SH-SY5Y (cell line): ENCODE results near the gene PSMD12.

Experiments used
- GATA2 ChIP-seq: IDR thresholded peaks from 2 replicates; pipeline ENCODE4 v1.6.1; 2011; ENCODE audit warnings: mild to moderate bottlenecking, low read depth, low read length
- GATA3 ChIP-seq: IDR thresholded peaks from 2 replicates; pipeline ENCODE4 v1.6.1; 2011; ENCODE audit warnings: low read depth, mild to moderate bottlenecking, low read length, moderate library complexity

PSMD12 gene

DNA sequence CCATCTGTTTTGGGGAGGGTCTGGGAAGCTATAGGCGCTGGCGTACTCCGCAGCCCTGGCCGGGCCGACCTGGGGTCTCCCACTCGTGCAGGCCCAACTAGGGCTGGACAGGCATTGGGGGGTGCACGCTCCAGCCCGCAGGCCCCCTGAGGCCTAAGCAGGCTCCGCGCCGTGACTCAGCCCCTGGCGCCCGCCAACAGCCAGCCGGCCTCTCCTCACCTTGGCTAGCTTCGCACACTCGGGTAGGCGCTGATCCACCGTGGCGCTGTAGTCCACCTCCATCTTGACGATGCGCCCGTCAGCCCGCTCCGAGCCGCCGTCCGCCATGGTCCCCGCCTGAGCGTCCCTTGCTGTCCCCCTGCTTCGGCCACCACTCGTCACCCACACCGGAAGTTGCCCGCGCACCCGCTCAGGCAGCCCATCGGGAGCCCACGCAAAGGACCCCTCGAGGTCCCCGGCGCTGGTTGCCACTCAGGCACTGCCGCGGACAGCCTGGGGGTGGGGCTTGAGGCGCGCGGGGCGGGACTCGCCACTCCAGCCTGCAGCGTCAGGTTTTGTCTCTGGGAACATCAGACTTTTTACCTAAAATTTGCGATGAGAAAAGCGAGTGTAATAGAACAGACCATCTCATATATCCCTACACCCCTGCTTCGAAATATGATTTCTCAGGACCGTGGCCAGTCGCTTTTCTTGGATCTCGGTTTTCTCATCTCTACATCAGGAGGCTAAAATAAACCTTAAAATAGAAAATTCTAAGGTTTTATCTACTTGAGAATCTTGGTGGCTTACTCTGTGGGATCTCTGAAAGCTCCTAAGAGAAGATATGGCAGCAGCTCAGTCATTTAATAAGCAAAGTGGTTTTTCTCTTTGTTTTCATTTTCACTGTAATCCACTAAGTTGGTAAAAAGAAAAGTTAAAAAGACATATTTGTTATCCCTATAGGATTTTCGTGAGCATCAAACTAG, at the start of gene PSMD12:
PSMD12 (minus strand) TSS at position 385 of the 965 bp plus-strand sequence; CDS start at position 327, 58 bp downstream.
- peak; percentile 72 for TF ChIP-seq GATA2
- TF ChIP-seq GATA3, result peak; percentile 81

DNA sequence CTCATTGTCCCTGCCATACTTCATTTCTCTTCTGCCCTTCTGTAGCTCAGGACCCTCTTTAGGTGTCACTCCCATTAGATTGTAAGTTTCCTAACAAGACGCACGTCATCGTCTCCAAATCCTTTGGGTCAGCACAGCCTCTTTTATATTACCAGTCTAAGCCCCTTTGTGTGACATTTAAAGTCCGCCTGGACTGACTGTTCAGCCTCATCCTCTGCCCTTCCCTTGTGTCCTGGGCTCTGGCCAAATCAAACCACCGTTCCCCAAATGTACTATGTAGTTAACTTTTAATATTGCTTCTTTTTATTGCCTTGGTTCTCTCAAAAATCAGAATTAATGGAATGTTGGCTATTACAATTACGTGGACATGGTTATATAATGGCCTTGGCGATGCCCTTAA, 48.9 kb upstream of the PSMD12 start:
- TF ChIP-seq GATA3 (no peak), GATA2 (no peak)

DNA sequence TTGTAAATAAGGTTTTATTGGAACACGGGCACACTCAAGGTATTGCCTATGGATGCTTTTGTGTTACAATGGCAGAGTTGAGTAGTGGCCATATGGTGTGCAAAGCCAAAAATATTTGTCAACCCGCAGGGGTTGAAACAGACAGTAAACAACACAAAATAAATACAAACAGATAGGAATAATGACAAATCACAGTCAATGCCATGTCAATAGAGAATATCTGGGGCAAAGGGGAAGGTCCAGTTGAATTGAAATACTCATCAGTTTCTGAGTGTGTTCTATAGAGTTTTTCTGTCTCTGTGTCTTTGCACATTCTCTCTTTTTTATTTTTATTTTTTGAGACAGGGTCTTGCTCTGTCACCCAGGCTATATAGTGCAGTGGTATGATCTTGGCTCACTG, 48.2 kb upstream of the PSMD12 start:
- TF ChIP-seq GATA2, result no peak

DNA sequence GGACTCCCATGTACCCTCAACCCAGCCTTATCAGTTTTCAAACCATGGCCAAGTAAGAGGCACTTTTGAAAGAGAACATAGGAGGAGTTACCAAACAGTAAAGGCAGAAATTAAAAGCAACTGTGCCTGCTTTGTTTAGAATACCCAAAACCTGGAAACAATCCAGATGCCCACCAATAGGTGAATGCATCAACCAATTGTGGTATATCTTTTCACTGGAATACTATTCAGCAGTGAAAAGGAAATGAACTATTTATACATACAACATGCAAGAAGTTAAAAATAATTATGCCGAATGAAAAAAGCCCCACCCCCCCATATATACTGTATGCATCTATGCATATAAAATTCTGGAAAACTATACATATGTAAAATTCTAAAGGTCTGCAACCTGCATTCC, 47.8 kb upstream of the PSMD12 start:
- TF ChIP-seq GATA2 (no peak), GATA3 (no peak)

DNA sequence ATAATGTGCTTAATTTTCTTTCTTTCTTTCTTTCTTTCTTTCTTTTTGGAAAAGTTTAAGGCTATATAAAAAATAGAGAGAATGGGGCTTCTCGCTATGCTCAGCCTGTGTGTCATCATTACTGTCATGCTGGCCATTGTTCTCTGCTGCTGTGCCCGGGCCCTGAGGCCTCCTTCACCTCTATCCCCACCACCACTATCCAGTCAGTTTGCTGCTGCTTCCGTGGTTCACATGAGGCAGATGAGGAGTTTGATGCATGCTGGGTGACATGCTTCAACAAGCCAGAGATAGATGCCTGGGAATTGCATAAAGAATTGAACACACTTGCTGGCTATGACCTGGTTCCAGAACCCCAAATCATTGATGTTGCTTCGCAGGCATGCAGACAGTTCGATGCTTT, 47.0 kb upstream of the PSMD12 start:
- TF ChIP-seq GATA2 (no peak), GATA3 (no peak)

DNA sequence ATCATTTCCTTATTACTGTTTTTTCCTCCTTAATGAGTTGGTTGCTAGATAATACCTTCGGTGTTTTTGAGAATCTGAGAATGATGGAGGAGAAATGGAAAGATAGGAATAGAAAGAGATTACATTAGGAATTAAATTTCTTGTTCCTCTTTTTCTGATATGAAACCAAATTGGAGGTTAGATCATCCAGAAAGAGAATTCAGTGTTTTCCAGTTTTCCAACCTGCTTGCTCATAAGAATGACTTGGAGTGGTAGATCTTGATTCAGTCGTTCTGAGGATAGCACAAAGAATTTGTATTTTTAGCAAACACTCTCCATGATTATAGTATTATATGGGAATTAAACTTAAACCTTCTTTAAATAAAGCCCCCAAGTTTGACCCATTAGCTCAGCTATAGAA, 46.6 kb upstream of the PSMD12 start:
- TF ChIP-seq GATA2, result no peak
- TF ChIP-seq GATA3, result no peak

DNA sequence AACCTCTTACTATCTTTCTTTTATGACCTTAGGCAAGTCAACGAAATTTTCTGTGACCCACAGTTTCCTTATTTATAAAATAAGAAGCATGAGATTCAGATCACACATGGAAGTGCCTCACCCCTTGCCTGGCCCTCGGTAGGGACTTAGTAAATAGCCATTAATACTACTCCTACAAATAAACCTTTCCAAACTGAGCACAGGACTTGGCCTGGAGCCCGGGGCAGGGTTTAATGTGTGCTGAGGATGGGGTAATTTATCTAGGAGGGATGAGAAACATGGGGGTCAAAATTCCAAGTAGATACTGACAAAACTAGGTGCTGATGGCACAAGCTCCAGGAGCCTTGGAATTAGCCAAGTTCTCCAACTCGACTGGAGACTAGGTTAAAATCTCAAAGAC, 45.7 kb upstream of the PSMD12 start:
- TF ChIP-seq GATA2 (no peak), GATA3 (no peak)

DNA sequence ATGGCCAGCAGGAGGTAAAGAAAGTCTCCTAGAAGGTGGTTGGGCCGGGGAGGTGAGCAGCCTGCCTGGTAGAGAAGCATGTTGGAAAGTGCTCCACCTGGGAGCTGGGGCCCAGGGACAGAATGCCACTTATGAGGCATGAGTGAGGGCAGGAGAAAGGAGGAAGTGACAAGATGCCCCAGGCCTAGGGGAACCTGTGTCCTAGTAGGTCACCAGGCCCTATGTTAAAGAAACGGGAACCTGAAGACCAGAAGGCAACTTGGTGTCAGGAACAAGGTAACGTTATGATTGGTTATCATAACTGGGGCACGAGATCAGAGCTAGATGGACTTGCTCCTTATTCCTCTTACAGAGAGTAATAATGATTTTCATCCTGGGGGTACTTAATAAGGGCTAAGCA, 45.0 kb upstream of the PSMD12 start:
- no peak for TF ChIP-seq GATA2
- no peak for TF ChIP-seq GATA3

DNA sequence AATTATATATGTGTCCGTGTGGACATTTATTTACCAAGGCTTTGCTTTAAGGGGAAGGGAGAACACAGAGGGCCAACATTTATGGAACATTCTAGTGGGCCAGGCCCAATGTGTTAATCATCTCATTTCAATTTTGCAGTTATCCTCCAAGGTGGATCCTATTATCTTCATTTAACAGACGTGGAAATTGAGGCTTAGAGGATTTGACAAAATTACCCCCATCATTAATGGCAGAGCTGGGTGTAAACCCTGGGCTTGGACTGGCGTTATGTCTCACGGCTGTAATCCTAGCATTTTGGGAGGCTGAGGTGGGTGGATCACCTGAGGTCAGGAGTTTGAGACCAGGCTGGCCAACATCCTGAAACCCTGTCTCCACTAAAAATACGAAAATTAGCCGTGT, 37.1 kb upstream of the PSMD12 start:
- TF ChIP-seq GATA2, result no peak
- TF ChIP-seq GATA3, result no peak

DNA sequence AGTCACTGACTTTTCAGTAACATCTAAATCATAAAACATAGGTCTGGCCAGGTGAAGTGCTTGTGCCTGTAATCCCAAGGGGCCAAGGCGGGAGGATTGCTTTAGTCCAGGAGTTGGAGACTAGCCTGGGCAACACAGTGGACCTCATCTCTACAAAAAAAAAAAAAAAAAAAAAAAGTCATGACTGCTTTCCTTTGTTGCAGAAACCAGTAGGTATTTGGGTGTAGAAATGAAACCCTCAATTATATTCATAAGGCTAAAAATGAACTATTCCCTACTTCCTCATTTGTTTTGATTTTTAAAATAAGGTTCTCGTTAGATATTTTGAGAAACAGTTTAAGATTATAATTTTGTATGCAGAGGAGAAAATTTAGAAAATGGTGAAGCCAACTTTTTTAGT, 36.7 kb upstream of the PSMD12 start:
- TF ChIP-seq GATA3 (no peak), GATA2 (no peak)

DNA sequence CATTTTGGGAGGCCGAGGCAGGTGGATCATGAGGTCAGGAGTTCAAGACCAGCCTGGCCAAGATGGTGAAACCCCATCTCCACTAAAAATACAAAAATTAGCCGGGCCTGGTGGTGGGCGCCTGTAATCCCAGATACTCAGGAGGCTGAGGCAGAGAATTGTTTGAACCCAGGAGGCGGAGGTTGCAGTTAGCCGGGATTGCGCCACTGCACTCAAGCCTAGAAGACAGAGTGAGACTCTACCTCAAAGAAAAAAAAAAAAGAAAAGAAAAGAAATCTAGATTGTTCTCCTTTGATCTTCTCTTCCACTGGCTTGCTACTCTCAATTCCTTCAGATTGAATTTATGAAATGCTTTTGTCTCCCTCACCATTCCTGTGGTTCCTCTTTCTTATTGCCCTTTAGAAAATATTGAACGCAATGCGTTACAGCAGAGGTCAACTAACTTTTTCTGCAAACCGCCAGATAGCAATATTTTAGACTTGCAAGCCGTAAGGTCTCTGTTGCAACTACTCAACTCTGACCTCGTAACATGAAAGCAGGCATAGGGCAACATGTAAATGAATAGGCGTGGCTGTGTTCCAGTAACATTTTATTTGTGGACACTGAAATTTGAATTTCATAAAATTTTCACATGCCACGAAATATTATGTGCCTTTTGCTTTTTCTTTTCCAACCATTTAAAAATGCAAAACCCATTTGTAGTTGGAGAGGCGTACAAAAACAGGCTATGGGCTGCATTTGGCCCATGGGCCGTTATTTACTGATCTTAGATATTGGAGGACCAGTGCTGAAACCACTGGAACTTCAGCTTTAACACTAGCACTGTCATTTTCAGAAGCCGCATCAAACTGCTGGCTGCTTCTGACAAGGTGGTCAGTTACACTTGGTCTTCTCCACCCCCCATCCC, 35.5 kb upstream of the PSMD12 start:
- no peak for TF ChIP-seq GATA3
- no peak for TF ChIP-seq GATA2

DNA sequence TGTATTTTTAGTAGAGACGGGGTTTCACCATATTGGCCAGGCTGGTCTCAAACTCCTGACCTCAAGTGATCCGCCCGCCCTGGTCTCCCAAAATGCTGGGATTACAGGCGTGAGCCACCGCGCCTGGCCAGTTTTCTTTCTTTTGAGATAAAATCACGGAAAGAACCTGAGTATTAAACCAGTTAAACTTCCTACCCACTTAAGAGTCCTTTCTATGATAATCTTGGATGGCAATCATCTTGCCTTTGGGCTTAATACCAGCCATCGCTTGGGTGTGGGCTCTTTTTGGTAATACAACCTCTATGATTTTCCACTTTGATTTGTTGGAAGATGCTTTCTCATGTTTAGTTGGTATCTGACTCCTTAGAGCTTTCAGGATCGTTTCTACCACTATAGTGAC, 34.7 kb upstream of the PSMD12 start:
- no peak for TF ChIP-seq GATA3
- TF ChIP-seq GATA2, result no peak

DNA sequence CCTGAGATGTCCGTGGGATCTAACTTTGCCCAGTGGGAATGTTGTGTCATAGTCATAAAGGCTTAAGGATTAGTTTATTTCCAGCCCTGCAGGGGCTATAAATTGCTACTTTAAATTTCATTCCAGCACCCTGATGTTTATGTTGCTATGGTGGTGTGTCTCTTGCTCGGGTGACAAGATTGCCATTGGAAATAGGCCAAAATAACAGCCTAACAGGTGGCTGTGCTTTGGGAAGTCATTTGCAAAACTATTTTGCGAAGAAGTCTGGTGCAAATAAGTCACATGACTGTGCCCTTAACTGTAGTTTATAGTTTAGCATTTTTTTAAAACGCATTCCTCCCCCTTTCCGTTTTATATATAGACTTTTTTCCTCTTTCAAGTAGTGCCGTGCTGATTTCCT, 33.8 kb upstream of the PSMD12 start:
- TF ChIP-seq GATA2 (no peak), GATA3 (no peak)

DNA sequence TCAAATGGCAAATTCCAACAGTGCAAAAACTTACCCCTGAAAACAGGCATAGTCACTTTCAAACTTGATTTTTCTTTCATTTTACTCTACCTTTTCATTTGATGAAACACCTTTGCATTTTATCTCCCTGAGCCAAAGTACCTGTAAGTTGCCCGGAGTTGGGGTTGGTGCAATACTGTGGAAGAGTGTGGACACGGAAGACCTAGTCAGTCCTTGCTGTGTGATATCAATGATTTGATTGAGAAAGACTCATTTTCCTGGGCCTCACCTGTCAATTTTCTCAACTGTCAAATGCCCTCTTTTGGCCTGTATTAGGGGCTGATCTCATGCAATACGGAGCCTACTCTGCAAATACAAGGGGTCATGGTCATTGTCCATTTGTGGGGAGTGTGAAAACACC, 33.3 kb upstream of the PSMD12 start:
- TF ChIP-seq GATA3 (no peak), GATA2 (no peak)
